Measurements from ENCODE around the gene BCL7A.

GRCh38 chr12:122023339-122024131 is 1.9 kb downstream of the BCL7A start:
- TF ChIP-seq OSR1 (CRISPR knock-in tag; IDR thresholded peaks at IDR 0.05) (no peak), ZFP3 (CRISPR knock-in tag; IDR thresholded peaks at IDR 0.05) (no peak), RARB (CRISPR knock-in tag; IDR thresholded peaks at IDR 0.05) (no peak), PATZ1 (CRISPR knock-in tag; IDR thresholded peaks at IDR 0.05; ENCODE audit: borderline replicate concordance) (no peak), ZNF565 (CRISPR knock-in tag; conservative IDR thresholded peaks at IDR 0.05; ENCODE audit: low read depth) (no peak), ARNTL (CRISPR knock-in tag; IDR thresholded peaks at IDR 0.05; ENCODE audit: borderline replicate concordance, low read depth) (no peak), CSDC2 (CRISPR knock-in tag; IDR thresholded peaks at IDR 0.05) (no peak), ZNF8 (CRISPR knock-in tag; IDR thresholded peaks at IDR 0.05) (no peak), TOX (CRISPR knock-in tag; IDR thresholded peaks at IDR 0.05; ENCODE audit: borderline replicate concordance) (no peak), ZC3H10 (CRISPR knock-in tag; IDR thresholded peaks at IDR 0.05) (no peak), TCF4 (CRISPR knock-in tag; IDR thresholded peaks at IDR 0.05; ENCODE audit: borderline replicate concordance) (no peak), TSHZ2 (CRISPR knock-in tag; IDR thresholded peaks at IDR 0.05) (no peak), POU6F1 (CRISPR knock-in tag; IDR thresholded peaks at IDR 0.05; ENCODE audit: borderline replicate concordance, low read depth) (no peak), ESRRG (CRISPR knock-in tag; IDR thresholded peaks at IDR 0.05) (no peak)
